Pancreas (tissue), 10 donors: ENCODE data around the gene FOXA2. TPM values are rescaled to one million over a fixed set of nuclear protein-coding genes. Genes with fewer than 3 reads are reported as not detected.
A peak's percentile ranks its signal among the peaks of the same experiment; 100 is the strongest.

ENCODE experiments used
- ATAC-seq, 4 donors: fragments of 200-7000 bp; cut with Tn5 transposase; one replicate each; pipeline versions ENCODE4 v1.8.0 to v1.9.1; 2020; ENCODE audit warnings: mild to moderate bottlenecking in 4 of 4, moderate library complexity in 4 of 4
- DNase-seq, 6 donors: peaks; one replicate each; pipeline ENCODE4 v3.0.0-alpha.2; 2020
- FAIRE-seq: peaks from 2 replicates; lab custom pipeline; 2012; peaks lifted over from hg19 to GRCh38; lab: Jason Lieb, UNC
- H3K27ac ChIP-seq, 4 donors: fragments of 200-600 bp; sonication (generic); 1 replicate in 3 of 4; 2 replicates in 1 of 4; pipeline versions ENCODE4 v1.5.0 to v1.8.0; 2020
- H3K27me3 ChIP-seq, 4 donors: fragments of 200-600 bp; one replicate each; pipeline ENCODE4 v1.8.0; 2021
- H3K36me3 ChIP-seq, 3 donors: fragments of 200-600 bp; sonication (generic) in 1 of 3; one replicate each; pipeline versions ENCODE4 v1.5.0 to v1.8.0; 2020 to 2021
- H3K4me1 ChIP-seq, 3 donors: fragments of 200-600 bp; one replicate each; pipeline ENCODE4 v1.8.0; 2021
- H3K4me3 ChIP-seq, 4 donors: fragments of 200-600 bp; sonication (generic) in 2 of 4; one replicate each; pipeline versions ENCODE4 v1.5.0 to v1.8.0; 2020 to 2021
- H3K9me3 ChIP-seq, 4 donors: fragments of 200-600 bp; one replicate each; pipeline ENCODE4 v1.8.0; 2021
- CTCF ChIP-seq, 4 donors: fragments of 200-600 bp; sonication (generic) in 3 of 4; IDR thresholded peaks; one replicate each; pipeline versions ENCODE4 v1.5.0 to v1.8.0; 2021; ENCODE audit warnings: antibody characterized with exemption in 4 of 4
- WGBS, 2 donors: extraction: QIAGEN DNeasy Blood & Tissue Kit; methylation state at CpG; one replicate each; pipeline ENCODE4 v1.1.7; 2013; 5-methylcytosine and 5-hydroxymethylcytosine counted together
- intact Hi-C, 3 donors: fragments of 100-400 bp; cut with DNase I; formaldehyde crosslinking; loops; one replicate each; pipeline versions ENCODE4 v1.11.1 to v1.14.2; 2022
- polyA plus RNA-seq, 2 donors: library from polyadenylated mRNA; stranded (reverse); fragments of 200-250 nt; gene quantifications; one replicate each; pipeline ENCODE4 v1.2.3, GENCODE V29; 2013
- total RNA-seq, 6 donors: library from RNA; stranded (reverse); fragmentation: NEBNext Ultra II Directional in 4 of 6; extraction: Animal tissue kit (Norgen Biotek cat#: 25700) in 4 of 6; gene quantifications; one replicate each; pipeline versions ENCODE4 v1.2.1 to v1.2.4, GENCODE V29; 2021 to 2023
- donor health status: healthy with polysubstance abuse.
- donor health status: DM: no; HTN: no; CAD: no; lungs with moderate emphysema.
- donor health status: DM: no; HTN: no; CAD: no.
- donor health status: control.
- donor health status: control.
- donor health status: Bipolar disorder and iron deficiency.
- donor health status: DM: yes; HTN: yes; CAD: no.
- donor health status: DM: no; HTN: no; CAD: no.
- donor health status: DM: no; HTN: no; CAD: no.
- donor health status: DM: yes; HTN: yes; CAD: no.

The FOXA2 gene
- total and polyA plus RNA-seq, 8 donors = 14.2 to 30.4 (median 18.3) TPM

GRCh38 chr20:22575737-22576136, 8.6 kb downstream of the FOXA2 start:
- Histone ChIP-seq H3K9me3 (no peaks in the 10 kb centered on the region), H3K27me3 (no peaks in the 10 kb centered on the region), H3K4me3 (peak overlapping the region in 2 of 4 donors; percentile 74 to 90), H3K36me3 (peaks cover 0 to 3% (median 0%) of the 10 kb centered on the region in 3 donors), H3K4me1 (peaks cover 27 to 43% (median 30%) of the 10 kb centered on the region in 3 donors), H3K27ac (peak overlapping the region; percentile 85 to 98 (median 94))
- WGBS, 2 donors = 29 to 36% methylated on average over 4 of the region's 4 CpGs
- ATAC-seq (no peak), DNase-seq (no peak), FAIRE-seq (no peak)
- intact Hi-C loops = loop anchor here in 1 of 3 donors (5.0 kb wide), 1 partner anchor 83 kb away; no protein-coding TSS in a partner anchor
- no peak for TF ChIP-seq CTCF (IDR thresholded peaks at IDR 0.05)

DNA sequence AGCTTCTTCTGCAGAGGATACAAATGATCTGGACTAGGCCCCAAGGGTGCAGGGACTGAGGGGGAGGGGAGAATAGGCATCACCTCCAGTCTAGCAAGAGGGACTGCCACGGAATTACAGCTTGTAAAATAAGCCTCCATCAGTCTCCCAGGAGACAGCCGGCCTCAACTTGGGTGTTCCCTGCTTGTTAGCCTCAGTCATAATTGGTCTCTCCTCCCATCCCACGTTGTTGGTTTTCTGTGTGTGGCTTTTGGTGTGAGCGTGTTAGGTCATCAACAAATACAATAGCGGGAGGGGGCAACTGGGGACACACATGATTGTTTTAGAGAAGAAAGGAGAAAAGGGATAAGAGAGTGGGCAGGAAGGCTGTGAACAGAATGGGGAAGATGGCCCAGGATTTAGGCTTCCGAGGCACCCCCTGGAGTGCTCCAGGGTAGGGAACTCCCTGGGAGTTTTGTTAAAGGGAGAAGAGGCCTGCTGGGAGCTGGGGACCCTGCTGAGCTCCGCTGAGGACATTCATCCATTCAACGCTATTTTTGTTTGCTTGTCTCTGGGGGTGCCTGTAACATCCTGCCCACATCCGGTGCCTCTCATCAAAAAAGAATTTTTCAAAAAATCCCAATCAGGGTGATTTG, 9.2 kb downstream of the FOXA2 start:
- FAIRE-seq (no peak), DNase-seq (no peak), ATAC-seq (no peak)
- H3K27ac ChIP-seq = peak overlapping the region; percentile 30 to 98 (median 94)
- peaks cover 27 to 41% (median 35%) of the 10 kb centered on the region in 3 donors for H3K4me1 ChIP-seq
- H3K9me3 ChIP-seq = no peaks in the 10 kb centered on the region
- intact Hi-C loops = loop anchor here in 1 of 3 donors (5.0 kb wide), 1 partner anchor 83 kb away; no protein-coding TSS in a partner anchor
- no peaks in the 10 kb centered on the region for H3K27me3 ChIP-seq
- no peak for TF ChIP-seq CTCF (IDR thresholded peaks at IDR 0.05)
- peak overlapping the region in 2 of 4 donors; percentile 74 to 90 for H3K4me3 ChIP-seq
- H3K36me3 ChIP-seq = no peaks in the 10 kb centered on the region
- WGBS, 2 donors = 12 to 17% methylated on average over 9 of the region's 9 CpGs

GRCh38 chr20:22574545-22575086, 9.8 kb downstream of the FOXA2 start:
- peak overlapping the region; percentile 30 to 98 (median 94) for H3K27ac ChIP-seq
- ATAC-seq = no peak
- H3K27me3 ChIP-seq = no peaks in the 10 kb centered on the region
- WGBS, 2 donors = 13 to 17% methylated on average over 4 of the region's 4 CpGs
- no peak for TF ChIP-seq CTCF (IDR thresholded peaks at IDR 0.05)
- peak overlapping the region in 1 of 4 donors; percentile 90 for H3K4me3 ChIP-seq
- peaks cover 27 to 43% (median 41%) of the 10 kb centered on the region in 3 donors for H3K4me1 ChIP-seq
- FAIRE-seq = no peak
- H3K9me3 ChIP-seq = no peaks in the 10 kb centered on the region
- no peaks in the 10 kb centered on the region for H3K36me3 ChIP-seq
- peak in 4 of 6 donors; percentile 42 to 56 (median 48) for DNase-seq
- intact Hi-C loops = loop anchor here in 1 of 3 donors (5.0 kb wide), 1 partner anchor 82 kb away; no protein-coding TSS in a partner anchor

- Histone ChIP-seq H3K27ac (peak overlapping the region in 3 of 4 donors; percentile 29 to 98 (median 96)), H3K36me3 (no peaks in the 10 kb centered on the region), H3K4me3 (no peak overlapping the region), H3K27me3 (no peaks in the 10 kb centered on the region), H3K4me1 (peaks cover 29 to 48% (median 43%) of the 10 kb centered on the region in 3 donors), H3K9me3 (no peaks in the 10 kb centered on the region)
- FAIRE-seq = no peak
- TF ChIP-seq CTCF (IDR thresholded peaks at IDR 0.05) = no peak
- DNase-seq = no peak
- 38 to 41% methylated on average over 6 of the region's 6 CpGs for WGBS, 2 donors
- intact Hi-C loops = no loop called here
- no peak for ATAC-seq
Observed at GRCh38 chr20:22572491-22572890, 11.9 kb downstream of the FOXA2 start.
